HEK293T (cell line): Measurements from ENCODE around the gene RNF130.
"Not testable (repeated sequence)": the region's sequence is repeated elsewhere in the genome, so short reads cannot be mapped to it uniquely, and the experiment has no call there.

ENCODE experiments used
- CTCF ChIA-PET: fragments of 350-600 bp; formaldehyde crosslinking; extraction: SDS; loops from one replicate; lab custom pipeline; 2021; ENCODE audit warnings: antibody characterized with exemption, inconsistent platforms; lab: Yijun Ruan, JAX
- POLR2A ChIA-PET: fragments of 350-600 bp; formaldehyde crosslinking; extraction: SDS; loops from one replicate; lab custom pipeline; 2020; ENCODE audit warnings: antibody characterized with exemption, inconsistent platforms; lab: Yijun Ruan, JAX
- DNase-seq: peaks from one replicate; pipeline ENCODE4 v3.0.0; 2012; ENCODE audit warnings: mixed read lengths; ENCODE audit errors: extremely low spot score
- ARNT ChIP-seq: fragments of 450-650 bp; IDR thresholded peaks from 2 replicates; pipeline ENCODE4 v1.6.1; 2017; ENCODE audit warnings: mild to moderate bottlenecking
- BHLHE40 ChIP-seq: fragments of 450-650 bp; IDR thresholded peaks from 2 replicates; pipeline ENCODE4 v1.6.1; 2016; ENCODE audit warnings: mild to moderate bottlenecking, moderate library complexity, borderline replicate concordance
- CTBP1 ChIP-seq: fragments of 450-650 bp; IDR thresholded peaks from 2 replicates; pipeline ENCODE4 v1.6.1; 2016; ENCODE audit warnings: borderline replicate concordance
- ELF4 ChIP-seq: fragments of 450-650 bp; IDR thresholded peaks from 2 replicates; pipeline ENCODE4 v1.6.1; 2017; ENCODE audit warnings: antibody characterized with exemption
- FOXA1 ChIP-seq: fragments of 450-650 bp; IDR thresholded peaks from 2 replicates; pipeline ENCODE4 v1.6.1; 2016; ENCODE audit warnings: mild to moderate bottlenecking
- FOXK2 ChIP-seq: fragments of 450-650 bp; IDR thresholded peaks from 2 replicates; pipeline ENCODE4 v1.6.1; 2016; ENCODE audit warnings: mild to moderate bottlenecking
- FOXM1 ChIP-seq: fragments of 450-650 bp; IDR thresholded peaks from 2 replicates; pipeline ENCODE4 v1.6.1; 2017; ENCODE audit warnings: mild to moderate bottlenecking, borderline replicate concordance
- HDGF ChIP-seq: fragments of 450-650 bp; IDR thresholded peaks from 2 replicates; pipeline ENCODE4 v1.6.1; 2017; ENCODE audit warnings: antibody characterized with exemption, borderline replicate concordance
- L3MBTL2 ChIP-seq: fragments of 450-650 bp; conservative IDR thresholded peaks from 2 replicates; pipeline ENCODE4 v1.6.1; 2016; ENCODE audit warnings: mild to moderate bottlenecking
- LEF1 ChIP-seq: fragments of 450-650 bp; IDR thresholded peaks from 2 replicates; pipeline ENCODE4 v1.6.1; 2017; ENCODE audit warnings: mild to moderate bottlenecking, borderline replicate concordance
- NFRKB ChIP-seq: fragments of 450-650 bp; IDR thresholded peaks from 2 replicates; pipeline ENCODE4 v1.6.1; 2016; ENCODE audit warnings: mild to moderate bottlenecking, moderate library complexity
- PKNOX1 ChIP-seq: fragments of 450-650 bp; IDR thresholded peaks from 2 replicates; pipeline ENCODE4 v1.6.1; 2016
- SP1 ChIP-seq: fragments of 450-650 bp; IDR thresholded peaks from 2 replicates; pipeline ENCODE4 v1.6.1; 2017
- SUZ12 ChIP-seq: fragments of 450-650 bp; IDR thresholded peaks from 2 replicates; pipeline ENCODE4 v1.6.1; 2016; ENCODE audit warnings: mild to moderate bottlenecking
- TARDBP ChIP-seq: fragments of 450-650 bp; IDR thresholded peaks from 2 replicates; pipeline ENCODE4 v1.6.1; 2016
- ZNF384 ChIP-seq: fragments of 450-650 bp; IDR thresholded peaks from 2 replicates; pipeline ENCODE4 v1.6.1; 2016

RNF130 gene

DNA sequence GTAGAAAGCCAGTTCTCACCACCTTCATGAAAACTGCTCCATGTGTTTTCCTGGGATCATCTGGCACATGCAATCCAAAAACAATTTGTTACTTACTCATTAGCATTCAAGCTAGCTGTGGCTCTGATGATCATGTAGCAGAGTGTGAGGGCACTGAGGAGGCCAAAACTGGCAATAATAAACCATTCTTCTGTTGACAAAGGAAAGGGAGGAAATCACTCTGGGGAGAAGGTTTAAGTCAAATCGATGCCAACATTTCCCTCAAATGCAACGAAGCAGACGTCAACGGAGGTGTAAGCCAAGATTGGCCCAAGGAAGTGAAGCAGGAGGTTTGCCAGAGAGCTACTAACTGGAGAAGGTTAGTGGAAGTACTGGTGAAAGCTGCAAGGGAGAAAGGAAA lies 108.2 kb downstream of the RNF130 start:
- ChIA-PET CTCF (no interaction called here), POLR2A (no interaction called here)
- TF ChIP-seq NFRKB (no peak), SUZ12 (no peak), ZNF384 (no peak), PKNOX1 (no peak), FOXM1 (no peak), SP1 (no peak), HDGF (no peak), ARNT (no peak), CTBP1 (no peak), L3MBTL2 (no peak), BHLHE40 (no peak), ELF4 (no peak), FOXK2 (no peak), LEF1 (no peak), FOXA1 (no peak)
- DNase-seq: no peak

DNA sequence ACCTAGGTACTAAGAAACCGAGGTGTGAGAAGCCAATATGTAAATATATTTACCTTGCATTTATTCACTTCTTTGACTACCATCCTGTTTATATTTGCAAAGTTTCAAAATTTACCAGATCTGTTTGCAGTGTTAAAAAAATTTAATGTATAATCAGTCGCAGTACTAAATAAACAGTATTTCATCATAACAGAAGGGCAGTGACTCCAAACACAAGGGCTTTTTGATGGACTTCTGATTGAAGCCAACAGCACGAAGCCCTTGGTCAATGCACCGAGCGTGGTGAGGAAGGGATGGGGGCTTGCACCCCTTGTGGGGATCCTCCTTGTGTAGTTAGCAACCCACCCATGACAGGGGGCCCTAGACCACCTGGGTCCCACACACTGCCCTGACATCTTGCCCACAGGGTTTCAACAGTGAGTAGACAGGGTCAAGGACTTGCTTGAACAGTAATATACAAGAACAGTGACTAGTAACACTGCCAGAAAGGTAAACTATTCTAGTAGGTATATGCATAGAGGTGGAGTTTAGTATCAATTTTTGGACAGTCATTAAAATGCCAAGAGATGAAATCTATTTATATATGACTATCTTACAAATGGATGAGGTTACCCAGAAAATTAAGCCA lies 111.2 kb downstream of the RNF130 start:
- ChIA-PET POLR2A (no interaction called here), CTCF (no interaction called here)
- DNase-seq: no peak
- no peak for TF ChIP-seq FOXM1
- no peak for TF ChIP-seq FOXA1
- TF ChIP-seq SP1: no peak
- TF ChIP-seq LEF1: no peak
- TF ChIP-seq ELF4: no peak
- no peak for TF ChIP-seq SUZ12
- TF ChIP-seq L3MBTL2: no peak
- TF ChIP-seq PKNOX1: no peak
- no peak for TF ChIP-seq CTBP1
- no peak for TF ChIP-seq ZNF384
- TF ChIP-seq BHLHE40: no peak
- no peak for TF ChIP-seq HDGF
- TF ChIP-seq NFRKB: no peak

DNA sequence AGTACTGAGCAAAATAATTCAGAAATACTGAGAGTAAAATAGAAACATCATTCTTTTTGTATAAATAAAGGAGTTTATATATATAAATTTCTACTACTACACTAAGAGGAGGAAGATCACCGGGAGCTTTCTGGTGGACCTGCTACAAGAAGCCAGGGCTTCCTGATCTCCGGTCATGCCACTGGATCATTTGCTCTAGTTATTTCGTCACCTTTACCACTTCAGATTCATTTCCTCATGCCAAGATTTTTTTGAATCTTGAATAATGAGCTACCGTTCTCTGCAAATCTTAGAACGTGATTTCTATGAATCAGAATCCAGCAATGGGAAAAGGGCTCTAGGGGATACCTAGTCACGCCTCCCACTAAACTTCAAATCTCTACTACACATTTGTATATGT lies 111.9 kb downstream of the RNF130 start:
- no peak for DNase-seq
- CTCF ChIA-PET: no interaction called here
- TF ChIP-seq TARDBP (no peak), BHLHE40 (no peak), L3MBTL2 (no peak)
- POLR2A ChIA-PET: no interaction called here

GRCh38 chr5:179959118-179959517 lies 112.4 kb downstream of the RNF130 start:
- DNase-seq, CTCF ChIA-PET, POLR2A ChIA-PET: not testable (repeated sequence)

DNA sequence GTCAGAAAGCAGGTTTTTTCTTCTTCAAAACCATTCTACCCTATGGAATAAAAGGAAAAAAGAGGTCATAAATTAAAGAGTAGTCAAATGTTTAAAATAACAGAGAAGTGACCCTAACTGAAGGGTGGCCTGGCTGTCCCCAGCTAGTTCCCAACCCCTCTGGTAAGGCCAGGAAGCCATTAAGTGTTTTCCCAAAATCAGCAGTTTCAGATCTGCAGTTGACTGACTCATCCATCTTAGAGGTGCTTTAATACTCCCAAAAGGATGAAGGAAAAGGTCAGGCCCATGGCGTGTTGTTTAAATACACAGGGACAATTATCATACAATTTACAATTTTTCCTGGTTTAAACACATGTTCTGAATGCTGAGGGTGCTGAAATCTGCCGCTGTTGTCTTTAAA lies 115.9 kb downstream of the RNF130 start:
- no peak for DNase-seq
- POLR2A ChIA-PET: no interaction called here
- CTCF ChIA-PET: no interaction called here
- TF ChIP-seq FOXM1 (no peak), L3MBTL2 (no peak), PKNOX1 (no peak)

DNA sequence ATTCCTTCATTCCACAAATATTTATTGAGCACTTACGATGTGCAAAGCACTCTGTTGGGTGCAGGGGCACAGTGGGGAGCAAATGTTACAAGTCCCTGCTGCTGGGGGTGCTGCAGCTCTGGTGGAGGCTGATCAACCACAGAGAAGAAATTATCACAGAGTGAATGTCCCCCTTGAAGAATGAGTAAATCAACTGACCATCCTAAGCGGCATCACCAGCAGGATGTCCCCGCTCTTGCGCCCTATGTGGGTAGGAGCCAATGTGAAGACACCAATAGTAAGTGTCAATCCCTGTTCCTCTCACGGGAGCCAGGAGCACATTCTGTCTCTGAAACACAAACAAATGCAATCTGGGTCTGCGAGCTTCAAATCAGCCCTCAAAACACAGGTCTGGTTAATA lies 116.5 kb downstream of the RNF130 start:
- CTCF ChIA-PET: interaction anchor here (0.6 kb wide), 1 partner anchor 205 kb away, joined by 4 read pairs; no protein-coding TSS in a partner anchor
- POLR2A ChIA-PET: no interaction called here
- TF ChIP-seq BHLHE40 (no peak), SUZ12 (no peak), FOXM1 (no peak), FOXK2 (no peak), L3MBTL2 (no peak), CTBP1 (no peak), PKNOX1 (no peak), TARDBP (no peak)
- DNase-seq: no peak

DNA sequence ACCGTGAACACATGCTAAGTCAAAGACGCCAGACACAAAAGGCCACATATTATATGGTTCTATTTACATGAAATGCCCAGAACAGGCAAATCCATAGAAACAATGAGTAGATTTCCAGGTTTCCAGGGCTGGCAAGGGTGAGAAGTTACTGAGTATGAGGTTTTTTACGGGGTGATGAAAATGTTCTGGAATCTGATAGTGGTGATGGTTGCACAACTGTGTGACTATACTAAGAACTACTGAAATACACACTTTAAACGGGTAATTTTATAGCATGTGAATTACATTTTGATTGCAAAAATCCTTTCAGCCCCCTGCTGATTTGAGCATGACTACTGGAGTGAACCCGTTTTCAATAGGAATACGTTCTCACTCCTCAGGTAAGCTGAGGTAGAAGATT lies 117.1 kb downstream of the RNF130 start:
- DNase-seq: no peak
- CTCF ChIA-PET: interaction anchor here (0.6 kb wide), 1 partner anchor 205 kb away, joined by 4 read pairs; no protein-coding TSS in a partner anchor
- POLR2A ChIA-PET: no interaction called here
- TF ChIP-seq BHLHE40: no peak
- no peak for TF ChIP-seq HDGF
- TF ChIP-seq TARDBP: no peak
- no peak for TF ChIP-seq LEF1
- TF ChIP-seq ZNF384: no peak
- TF ChIP-seq CTBP1: no peak
- no peak for TF ChIP-seq SP1
- TF ChIP-seq L3MBTL2: no peak
- TF ChIP-seq ELF4: no peak
- TF ChIP-seq ARNT: no peak
- no peak for TF ChIP-seq PKNOX1
- no peak for TF ChIP-seq FOXK2
- TF ChIP-seq NFRKB: no peak
